HepG2 (cell line): ENCODE data around the gene SEMA6B. TPM values are rescaled to one million over a fixed set of nuclear protein-coding genes. Genes with fewer than 3 reads are reported as not detected.

Experiments used
- ATAC-seq: fragments of 200-7000 bp; cut with Tn5 transposase; 3 replicates; pipeline ENCODE4 v1.9.1; 2020; ENCODE audit warnings: mild to moderate bottlenecking, moderate library complexity
- BruUV-seq: library from RNA; stranded (reverse); fragments of 400-500 nt; replicated peaks from 2 replicates; lab custom pipeline; 2021; lab: Mats Ljungman, UMichigan
- CTCF ChIA-PET: fragments of 300-600 bp; formaldehyde crosslinking; extraction: SDS; loops from one replicate; lab custom pipeline; 2021; ENCODE audit warnings: low total read pairs, inconsistent platforms, low intra/inter-chr PET ratio; lab: Yijun Ruan, JAX
- POLR2A ChIA-PET: fragments of 350-600 bp; sonication (Branson Sonifier 250); formaldehyde crosslinking; loops from one replicate; lab custom pipeline; 2020; ENCODE audit warnings: antibody characterized with exemption, inconsistent platforms; lab: Yijun Ruan, JAX
- DNase-seq: peaks from one replicate; pipeline ENCODE4 v3.0.0-alpha.2; 2015; ENCODE audit warnings: low spot score
- FAIRE-seq: peaks from 3 replicates; lab custom pipeline; 2011; peaks lifted over from hg19 to GRCh38; lab: Jason Lieb, UNC
- H2AFZ ChIP-seq: one replicate; pipeline ENCODE4 v1.6.1; 2011; ENCODE audit warnings: low read length, inconsistent platforms
- H3K27ac ChIP-seq: fragments of 300-600 bp; 3 replicates; pipeline ENCODE4 v1.8.0; 2011; ENCODE audit warnings: mixed run types, mild to moderate bottlenecking, mixed read lengths, low read length, inconsistent platforms; ENCODE audit not compliant: insufficient read depth; ENCODE audit errors: extremely low read length
- H3K27me3 ChIP-seq, 2 experiments: fragments of 200-600 bp in 1 of 2; 2 replicates in 1 of 2; 3 replicates in 1 of 2; pipeline versions ENCODE4 v1.6.0 to v1.8.0; 2011; ENCODE audit warnings: low read length in 2 of 2, mild to moderate bottlenecking in 2 of 2, moderate library complexity in 2 of 2, inconsistent platforms in 1 of 2; ENCODE audit not compliant: insufficient read depth in 2 of 2, control insufficient read depth in 1 of 2
- H3K36me3 ChIP-seq, 2 experiments: fragments of 200-600 bp in 1 of 2; replicated peaks in 1 of 2; 2 replicates in 1 of 2; 3 replicates in 1 of 2; pipeline versions ENCODE4 v1.5.1 to v1.8.0; 2011; ENCODE audit warnings: low read length in 2 of 2, inconsistent platforms in 1 of 2; ENCODE audit not compliant: insufficient read depth in 2 of 2, control insufficient read depth in 1 of 2
- H3K4me1 ChIP-seq: 2 replicates; pipeline ENCODE4 v1.5.1; 2012; ENCODE audit warnings: low read length, inconsistent platforms; ENCODE audit not compliant: insufficient read depth
- H3K4me2 ChIP-seq: 2 replicates; pipeline ENCODE4 v1.6.0; 2011; ENCODE audit warnings: low read depth, low read length, inconsistent platforms
- H3K4me3 ChIP-seq, 3 experiments: fragments of 200-600 bp in 1 of 3; sonication (generic), shearing (Covaris generic) in 1 of 3; replicated peaks in 1 of 3; 2 replicates each; pipeline ENCODE4 v1.5.1; 2011 to 2016; ENCODE audit warnings: low read length in 3 of 3, inconsistent platforms in 2 of 3, low read depth in 2 of 3, mild to moderate bottlenecking in 2 of 3, control low read depth in 1 of 3, mixed read lengths in 1 of 3; ENCODE audit not compliant: insufficient read depth in 1 of 3
- H3K79me2 ChIP-seq: one replicate; pipeline ENCODE4 v1.6.1; 2011; ENCODE audit warnings: low read length, inconsistent platforms; ENCODE audit not compliant: insufficient read depth
- H3K9ac ChIP-seq: 2 replicates; pipeline ENCODE4 v1.6.0; 2011; ENCODE audit warnings: mild to moderate bottlenecking, low read depth, low read length, inconsistent platforms; ENCODE audit not compliant: insufficient read depth
- H3K9me3 ChIP-seq: 2 replicates; pipeline ENCODE4 v1.5.1; 2012; ENCODE audit warnings: mild to moderate bottlenecking, low read length
- H4K20me1 ChIP-seq: 2 replicates; pipeline ENCODE4 v1.6.0; 2011; ENCODE audit warnings: inconsistent platforms, mild to moderate bottlenecking, low read length, moderate library complexity; ENCODE audit not compliant: insufficient read depth
- ARID5B ChIP-seq: IDR thresholded peaks from 2 replicates; pipeline ENCODE4 v1.4.0; 2020; ENCODE audit warnings: mild to moderate bottlenecking, missing genetic modification reagents
- BRCA1 ChIP-seq: sonication (generic); formaldehyde crosslinking; IDR thresholded peaks from 2 replicates; pipeline ENCODE4 v1.4.0; 2020; ENCODE audit warnings: missing genetic modification reagents
- CENPT ChIP-seq: sonication (generic); formaldehyde crosslinking; IDR thresholded peaks from 2 replicates; pipeline ENCODE4 v1.8.0; 2022; ENCODE audit warnings: low read depth, mild to moderate bottlenecking, moderate library complexity, missing genetic modification reagents
- CENPX ChIP-seq: sonication (generic); formaldehyde crosslinking; IDR thresholded peaks from 2 replicates; pipeline ENCODE4 v1.9.0; 2021; ENCODE audit warnings: mild to moderate bottlenecking, missing genetic modification reagents, moderate library complexity
- CSRNP2 ChIP-seq: sonication (generic); formaldehyde crosslinking; conservative IDR thresholded peaks from 2 replicates; pipeline ENCODE4 v1.8.0; 2022; ENCODE audit warnings: low read depth, missing genetic modification reagents
- NFKB2 ChIP-seq: sonication (generic); formaldehyde crosslinking; IDR thresholded peaks from 2 replicates; pipeline ENCODE4 v1.4.0; 2020; ENCODE audit warnings: missing genetic modification reagents, borderline replicate concordance
- POLR2AphosphoS5 ChIP-seq: IDR thresholded peaks from 2 replicates; pipeline ENCODE4 v1.6.1; 2012; ENCODE audit warnings: low read depth, low read length
- RNF219 ChIP-seq: sonication (generic); formaldehyde crosslinking; IDR thresholded peaks from 2 replicates; pipeline ENCODE4 v1.5.0; 2020; ENCODE audit warnings: mild to moderate bottlenecking, missing genetic modification reagents
- SOX5 ChIP-seq: IDR thresholded peaks from 2 replicates; pipeline ENCODE4 v1.6.1; 2016; ENCODE audit warnings: borderline replicate concordance
- SRSF1 ChIP-seq: fragments of 200-400 bp; formaldehyde crosslinking; optimal IDR thresholded peaks from 2 replicates; pipeline ENCODE3; 2017; ENCODE audit warnings: mild to moderate bottlenecking, low read depth, low read length, moderate library complexity
- ZC3H13 ChIP-seq: sonication (generic); formaldehyde crosslinking; IDR thresholded peaks from 2 replicates; pipeline ENCODE4 v1.8.1; 2023; ENCODE audit warnings: mild to moderate bottlenecking, missing genetic modification reagents, moderate library complexity
- ZNF136 ChIP-seq: sonication (generic); formaldehyde crosslinking; IDR thresholded peaks from 2 replicates; pipeline ENCODE4 v1.8.1; 2022; ENCODE audit warnings: low read depth, mild to moderate bottlenecking, moderate library complexity, missing genetic modification reagents
- ZNF251 ChIP-seq: sonication (generic); formaldehyde crosslinking; IDR thresholded peaks from 2 replicates; pipeline ENCODE4 v1.9.0; 2021; ENCODE audit warnings: mild to moderate bottlenecking, missing genetic modification reagents
- ZNF329 ChIP-seq: sonication (generic); formaldehyde crosslinking; IDR thresholded peaks from 2 replicates; pipeline ENCODE4 v1.9.0; 2021; ENCODE audit warnings: low read depth, mild to moderate bottlenecking, missing genetic modification reagents
- ZNF83 ChIP-seq: sonication (generic); formaldehyde crosslinking; IDR thresholded peaks from 2 replicates; pipeline ENCODE4 v1.4.0; 2020; ENCODE audit warnings: missing genetic modification reagents, mild to moderate bottlenecking, borderline replicate concordance
- ZNF879 ChIP-seq: sonication (generic); formaldehyde crosslinking; IDR thresholded peaks from 2 replicates; pipeline ENCODE4 v1.8.1; 2023; ENCODE audit warnings: missing genetic modification reagents
- WGBS: methylation state at CpG from one replicate; pipeline ENCODE4 v1.1.6; 2017; ENCODE audit warnings: low lambda C conversion rate; 5-methylcytosine and 5-hydroxymethylcytosine counted together
- in situ Hi-C: cut with HindIII; loops from 2 replicates; pipeline ENCODE4 v1.10.0; 2017; ENCODE audit warnings: low pct_unique_long_range_greater_than_20kb; ENCODE audit not compliant: extremely low pct_ligation_motif_present
- intact Hi-C: fragments of 100-400 bp; cut with micrococcal nuclease; formaldehyde crosslinking; loops from one replicate; pipeline ENCODE4 v1.10.0; 2022; ENCODE audit not compliant: unreplicated experiment
- polyA plus RNA-seq, 8 experiments: library from polyadenylated mRNA; depleted of rRNA in 3 of 8; stranded (reverse) in 7 of 8; unstranded in 1 of 8; fragments of >200 nt; fragmentation: Illumina TruSeq in 4 of 8; extraction: Trizol in 4 of 8; gene quantifications; 2 replicates each; pipeline versions ENCODE4 v1.2.1 to v1.2.3, GENCODE V29; 2011 to 2016; ENCODE audit warnings: low read depth in 4 of 8, missing spikeins in 1 of 8, mixed read lengths in 1 of 8; ENCODE audit not compliant: insufficient read depth in 1 of 8
- total RNA-seq, 5 experiments: library from RNA; depleted of rRNA; stranded (reverse); fragments of >200 nt; fragmentation: Illumina TruSeq; extraction: Trizol; gene quantifications; 2 replicates each; pipeline ENCODE4 v1.2.3, GENCODE V29; 2016; ENCODE audit warnings: low read depth in 1 of 5

SEMA6B gene
- total and polyA plus RNA-seq, 2 of the 13 experiments (the other 11 are each of a cell fraction or from before 2014, with no cell fraction given): 45.5 to 67.1 TPM

GRCh38 chr19:4534836-4535658 lies 24.4 kb downstream of the SEMA6B start, which contains the start of gene PLIN5:
PLIN5 (minus strand) TSS chr19:4535224; CDS start chr19:4534074, 1,150 bp downstream.
- ChIA-PET POLR2A (interaction anchor here (0.6 to 2.5 kb wide), 10 partner anchors 10 to 1823 kb away, joined by 3 to 38 read pairs (median 6); partner anchors contain the start of genes FEM1A, HDGFL2 and PLIN4), CTCF (no interaction called here)
- TSS peak; percentile 29 for BruUV-seq
- 2% methylated on average over 19 of the region's 49 CpGs for WGBS
- peak within 1 kb of the TSS; percentile 64 for H3K9ac ChIP-seq
- H2AFZ ChIP-seq: no peak within 1 kb of the TSS
- DNase-seq (peak; percentile 80), FAIRE-seq (peak; percentile 47), ATAC-seq (peak; percentile 61)
- peaks cover 5% of the 10 kb centered on the region for H3K79me2 ChIP-seq
- intact Hi-C loops (loop anchor here (5.0 kb wide), 1 partner anchor 63 kb away; the partner anchor contains the start of gene HDGFL2), in situ Hi-C loops (no loop called here)
- no peaks in the 10 kb centered on the region for H3K36me3 ChIP-seq
- peak within 1 kb of the TSS; percentile 38 for H3K27ac ChIP-seq
- peak within 1 kb of the TSS; percentile 93 for H3K4me2 ChIP-seq
- H3K27me3 ChIP-seq: no peaks in the 10 kb centered on the region; a peak in 1 of 5 replicates
- H3K9me3 ChIP-seq: no peaks in the 10 kb centered on the region
- peaks cover 6% of the 10 kb centered on the region; the same call in 1 of the 2 replicates for H4K20me1 ChIP-seq
- peaks cover 78% of the 10 kb centered on the region for H3K4me1 ChIP-seq
- peak within 1 kb of the TSS; percentile 37 to 71 (median 52); a peak in 5 of 6 replicates for H3K4me3 ChIP-seq
- no peak for TF ChIP-seq SOX5 (CRISPR knock-in tag)
- no peak for TF ChIP-seq CENPT (CRISPR knock-in tag)
- peak; percentile 38; the same call in 1 of the 2 replicates for TF ChIP-seq ZNF83 (CRISPR knock-in tag)
- TF ChIP-seq BRCA1 (CRISPR knock-in tag): no peak
- no peak for TF ChIP-seq ZNF251 (CRISPR knock-in tag)
- no peak for TF ChIP-seq ZNF879 (CRISPR knock-in tag)
- no peak for TF ChIP-seq ZNF136 (CRISPR knock-in tag)
- TF ChIP-seq CSRNP2: no peak
- TF ChIP-seq NFKB2 (CRISPR knock-in tag): no peak
- TF ChIP-seq SRSF1: peak; percentile 83
- 0 out of 2 replicates have a peak, but pooled peaks have one; percentile 35 for TF ChIP-seq POLR2AphosphoS5
- TF ChIP-seq RNF219 (CRISPR knock-in tag): no peak
- no peak for TF ChIP-seq ARID5B (CRISPR knock-in tag)
- TF ChIP-seq CENPX: no peak
- no peak for TF ChIP-seq ZNF329
- peak; percentile 47; the same call in 1 of the 2 replicates for TF ChIP-seq ZC3H13
